Fibroblast of villous mesenchyme (primary cell): ENCODE results near the gene AZI2. TPM values are rescaled to one million over a fixed set of nuclear protein-coding genes. Genes with fewer than 3 reads are reported as not detected.

Experiments used
- DNase-seq: peaks from one replicate; pipeline ENCODE4 v3.0.0-alpha.2; 2010; ENCODE audit warnings: low read depth
- H3K4me3 ChIP-seq: 2 replicates; pipeline ENCODE4 v1.5.1; 2011; ENCODE audit warnings: low read depth, mild to moderate bottlenecking, low read length
- CTCF ChIP-seq: IDR thresholded peaks from 2 replicates; pipeline ENCODE4 v1.5.1; 2012; ENCODE audit warnings: low read depth, mild to moderate bottlenecking, low read length; ENCODE audit not compliant: insufficient read depth
- total RNA-seq: library from RNA; depleted of rRNA; stranded (reverse); fragments of >200 nt; gene quantifications from 2 replicates; pipeline ENCODE4 v1.2.3, GENCODE V29; 2012

Gene AZI2
- total RNA-seq, 1 donor = 102 TPM

GRCh38 chr3:28328188-28329151, 20.2 kb downstream of the AZI2 start:
- DNase-seq = peak; percentile 34
- peak; percentile 61 for TF ChIP-seq CTCF
- H3K4me3 ChIP-seq = no peak overlapping the region

- DNase-seq = no peak
- H3K4me3 ChIP-seq = no peak overlapping the region
- no peak for TF ChIP-seq CTCF
Measured at GRCh38 chr3:28326458-28326926, 22.1 kb downstream of the AZI2 start.

GRCh38 chr3:28322464-28322863, 26.2 kb downstream of the AZI2 start:
- no peak overlapping the region for H3K4me3 ChIP-seq
- DNase-seq = no peak
- TF ChIP-seq CTCF = no peak

- no peak for DNase-seq
- no peak overlapping the region for H3K4me3 ChIP-seq
- no peak for TF ChIP-seq CTCF
Measured at GRCh38 chr3:28320981-28321380, 27.6 kb downstream of the AZI2 start.

- TF ChIP-seq CTCF = peak; percentile 75
- DNase-seq = peak; percentile 32
- no peak overlapping the region for H3K4me3 ChIP-seq
Measured at GRCh38 chr3:28317438-28318022, 31.1 kb downstream of the AZI2 start.

GRCh38 chr3:28316226-28316625, 32.4 kb downstream of the AZI2 start:
- H3K4me3 ChIP-seq = no peak overlapping the region
- no peak for DNase-seq
- TF ChIP-seq CTCF = no peak
